ENCODE measurements around the gene ESRRA. TPM values are rescaled to one million over a fixed set of nuclear protein-coding genes. Genes with fewer than 3 reads are reported as not detected.

ESRRA gene
- total and polyA plus RNA-seq, 2 of the 8 experiments (the other 6 are each of a cell fraction or from before 2014, with no cell fraction given) = 18.2 to 37.0 TPM

DNA sequence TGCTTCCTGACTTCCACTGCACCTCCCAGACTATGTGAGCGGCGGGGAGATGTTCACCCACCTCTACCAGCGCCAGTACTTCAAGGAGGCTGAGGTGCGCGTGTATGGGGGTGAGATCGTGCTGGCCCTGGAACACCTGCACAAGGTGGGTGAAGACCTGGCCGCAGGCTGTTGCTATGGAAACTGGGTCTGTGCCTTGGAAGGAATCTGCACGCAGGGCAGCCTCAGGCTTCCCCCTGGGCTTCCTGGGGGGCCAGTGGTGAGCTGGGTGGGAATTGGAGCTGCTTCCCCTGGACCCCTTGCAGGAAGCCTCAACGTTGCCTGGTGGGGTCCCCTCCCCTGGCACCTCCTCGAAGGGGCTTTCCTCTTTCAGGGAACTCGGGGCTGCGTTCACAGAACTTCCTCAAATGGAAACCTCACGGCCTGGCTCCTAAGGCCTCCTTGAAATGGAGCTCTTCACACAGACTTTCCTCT lies 55.2 kb downstream of the ESRRA start (continued):
- TF ChIP-seq, protein P1, sequence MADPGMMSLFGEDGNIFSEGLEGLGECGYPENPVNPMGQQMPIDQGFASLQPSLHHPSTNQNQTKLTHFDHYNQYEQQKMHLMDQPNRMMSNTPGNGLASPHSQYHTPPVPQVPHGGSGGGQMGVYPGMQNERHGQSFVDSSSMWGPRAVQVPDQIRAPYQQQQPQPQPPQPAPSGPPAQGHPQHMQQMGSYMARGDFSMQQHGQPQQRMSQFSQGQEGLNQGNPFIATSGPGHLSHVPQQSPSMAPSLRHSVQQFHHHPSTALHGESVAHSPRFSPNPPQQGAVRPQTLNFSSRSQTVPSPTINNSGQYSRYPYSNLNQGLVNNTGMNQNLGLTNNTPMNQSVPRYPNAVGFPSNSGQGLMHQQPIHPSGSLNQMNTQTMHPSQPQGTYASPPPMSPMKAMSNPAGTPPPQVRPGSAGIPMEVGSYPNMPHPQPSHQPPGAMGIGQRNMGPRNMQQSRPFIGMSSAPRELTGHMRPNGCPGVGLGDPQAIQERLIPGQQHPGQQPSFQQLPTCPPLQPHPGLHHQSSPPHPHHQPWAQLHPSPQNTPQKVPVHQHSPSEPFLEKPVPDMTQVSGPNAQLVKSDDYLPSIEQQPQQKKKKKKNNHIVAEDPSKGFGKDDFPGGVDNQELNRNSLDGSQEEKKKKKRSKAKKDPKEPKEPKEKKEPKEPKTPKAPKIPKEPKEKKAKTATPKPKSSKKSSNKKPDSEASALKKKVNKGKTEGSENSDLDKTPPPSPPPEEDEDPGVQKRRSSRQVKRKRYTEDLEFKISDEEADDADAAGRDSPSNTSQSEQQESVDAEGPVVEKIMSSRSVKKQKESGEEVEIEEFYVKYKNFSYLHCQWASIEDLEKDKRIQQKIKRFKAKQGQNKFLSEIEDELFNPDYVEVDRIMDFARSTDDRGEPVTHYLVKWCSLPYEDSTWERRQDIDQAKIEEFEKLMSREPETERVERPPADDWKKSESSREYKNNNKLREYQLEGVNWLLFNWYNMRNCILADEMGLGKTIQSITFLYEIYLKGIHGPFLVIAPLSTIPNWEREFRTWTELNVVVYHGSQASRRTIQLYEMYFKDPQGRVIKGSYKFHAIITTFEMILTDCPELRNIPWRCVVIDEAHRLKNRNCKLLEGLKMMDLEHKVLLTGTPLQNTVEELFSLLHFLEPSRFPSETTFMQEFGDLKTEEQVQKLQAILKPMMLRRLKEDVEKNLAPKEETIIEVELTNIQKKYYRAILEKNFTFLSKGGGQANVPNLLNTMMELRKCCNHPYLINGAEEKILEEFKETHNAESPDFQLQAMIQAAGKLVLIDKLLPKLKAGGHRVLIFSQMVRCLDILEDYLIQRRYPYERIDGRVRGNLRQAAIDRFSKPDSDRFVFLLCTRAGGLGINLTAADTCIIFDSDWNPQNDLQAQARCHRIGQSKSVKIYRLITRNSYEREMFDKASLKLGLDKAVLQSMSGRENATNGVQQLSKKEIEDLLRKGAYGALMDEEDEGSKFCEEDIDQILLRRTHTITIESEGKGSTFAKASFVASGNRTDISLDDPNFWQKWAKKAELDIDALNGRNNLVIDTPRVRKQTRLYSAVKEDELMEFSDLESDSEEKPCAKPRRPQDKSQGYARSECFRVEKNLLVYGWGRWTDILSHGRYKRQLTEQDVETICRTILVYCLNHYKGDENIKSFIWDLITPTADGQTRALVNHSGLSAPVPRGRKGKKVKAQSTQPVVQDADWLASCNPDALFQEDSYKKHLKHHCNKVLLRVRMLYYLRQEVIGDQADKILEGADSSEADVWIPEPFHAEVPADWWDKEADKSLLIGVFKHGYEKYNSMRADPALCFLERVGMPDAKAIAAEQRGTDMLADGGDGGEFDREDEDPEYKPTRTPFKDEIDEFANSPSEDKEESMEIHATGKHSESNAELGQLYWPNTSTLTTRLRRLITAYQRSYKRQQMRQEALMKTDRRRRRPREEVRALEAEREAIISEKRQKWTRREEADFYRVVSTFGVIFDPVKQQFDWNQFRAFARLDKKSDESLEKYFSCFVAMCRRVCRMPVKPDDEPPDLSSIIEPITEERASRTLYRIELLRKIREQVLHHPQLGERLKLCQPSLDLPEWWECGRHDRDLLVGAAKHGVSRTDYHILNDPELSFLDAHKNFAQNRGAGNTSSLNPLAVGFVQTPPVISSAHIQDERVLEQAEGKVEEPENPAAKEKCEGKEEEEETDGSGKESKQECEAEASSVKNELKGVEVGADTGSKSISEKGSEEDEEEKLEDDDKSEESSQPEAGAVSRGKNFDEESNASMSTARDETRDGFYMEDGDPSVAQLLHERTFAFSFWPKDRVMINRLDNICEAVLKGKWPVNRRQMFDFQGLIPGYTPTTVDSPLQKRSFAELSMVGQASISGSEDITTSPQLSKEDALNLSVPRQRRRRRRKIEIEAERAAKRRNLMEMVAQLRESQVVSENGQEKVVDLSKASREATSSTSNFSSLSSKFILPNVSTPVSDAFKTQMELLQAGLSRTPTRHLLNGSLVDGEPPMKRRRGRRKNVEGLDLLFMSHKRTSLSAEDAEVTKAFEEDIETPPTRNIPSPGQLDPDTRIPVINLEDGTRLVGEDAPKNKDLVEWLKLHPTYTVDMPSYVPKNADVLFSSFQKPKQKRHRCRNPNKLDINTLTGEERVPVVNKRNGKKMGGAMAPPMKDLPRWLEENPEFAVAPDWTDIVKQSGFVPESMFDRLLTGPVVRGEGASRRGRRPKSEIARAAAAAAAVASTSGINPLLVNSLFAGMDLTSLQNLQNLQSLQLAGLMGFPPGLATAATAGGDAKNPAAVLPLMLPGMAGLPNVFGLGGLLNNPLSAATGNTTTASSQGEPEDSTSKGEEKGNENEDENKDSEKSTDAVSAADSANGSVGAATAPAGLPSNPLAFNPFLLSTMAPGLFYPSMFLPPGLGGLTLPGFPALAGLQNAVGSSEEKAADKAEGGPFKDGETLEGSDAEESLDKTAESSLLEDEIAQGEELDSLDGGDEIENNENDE (IDR thresholded peaks at IDR 0.05; ENCODE audit: insufficient replicate concordance, low read length) = no peak
- TF ChIP-seq, protein P2, sequence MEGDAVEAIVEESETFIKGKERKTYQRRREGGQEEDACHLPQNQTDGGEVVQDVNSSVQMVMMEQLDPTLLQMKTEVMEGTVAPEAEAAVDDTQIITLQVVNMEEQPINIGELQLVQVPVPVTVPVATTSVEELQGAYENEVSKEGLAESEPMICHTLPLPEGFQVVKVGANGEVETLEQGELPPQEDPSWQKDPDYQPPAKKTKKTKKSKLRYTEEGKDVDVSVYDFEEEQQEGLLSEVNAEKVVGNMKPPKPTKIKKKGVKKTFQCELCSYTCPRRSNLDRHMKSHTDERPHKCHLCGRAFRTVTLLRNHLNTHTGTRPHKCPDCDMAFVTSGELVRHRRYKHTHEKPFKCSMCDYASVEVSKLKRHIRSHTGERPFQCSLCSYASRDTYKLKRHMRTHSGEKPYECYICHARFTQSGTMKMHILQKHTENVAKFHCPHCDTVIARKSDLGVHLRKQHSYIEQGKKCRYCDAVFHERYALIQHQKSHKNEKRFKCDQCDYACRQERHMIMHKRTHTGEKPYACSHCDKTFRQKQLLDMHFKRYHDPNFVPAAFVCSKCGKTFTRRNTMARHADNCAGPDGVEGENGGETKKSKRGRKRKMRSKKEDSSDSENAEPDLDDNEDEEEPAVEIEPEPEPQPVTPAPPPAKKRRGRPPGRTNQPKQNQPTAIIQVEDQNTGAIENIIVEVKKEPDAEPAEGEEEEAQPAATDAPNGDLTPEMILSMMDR (IDR thresholded peaks at IDR 0.05; ENCODE audit: control extremely low read depth in 1 of 3, insufficient read depth in 1 of 3, low read depth in 1 of 3, low read length in 3 of 3) = no peak
- TF ChIP-seq CBX5 (IDR thresholded peaks at IDR 0.05; ENCODE audit: low read depth, low read length) (no peak), YY1 (IDR thresholded peaks at IDR 0.05; ENCODE audit: low read depth, low read length) (no peak), GTF2F1 (IDR thresholded peaks at IDR 0.05; ENCODE audit: borderline replicate concordance, low read depth, low read length) (no peak), RXRA (IDR thresholded peaks at IDR 0.05; ENCODE audit: insufficient read depth, low read depth, low read length) (no peak), ASH2L (IDR thresholded peaks at IDR 0.05; ENCODE audit: low read length) (no peak), HDAC6 (IDR thresholded peaks at IDR 0.05; ENCODE audit: low read depth, low read length) (no peak), JUND (IDR thresholded peaks at IDR 0.05; ENCODE audit: low read length) (no peak)
